Measurements from ENCODE around the gene TMEM94.

GRCh38 chr17:75542229-75542628, 85.8 kb downstream of the TMEM94 start:
- no peak for TF ChIP-seq CTCF (IDR thresholded peaks at IDR 0.05)
- TF ChIP-seq POLR2A (IDR thresholded peaks at IDR 0.05), result no peak
- peak in 2 of 3 donors; percentile 29 to 36 for TF ChIP-seq POLR2AphosphoS5 (IDR thresholded peaks at IDR 0.05)
